T-helper 1 cell (primary cell): ENCODE results near the gene ATP23.

Experiments used
- DNase-seq, 5 donors: peaks; one replicate each; pipeline ENCODE4 v3.0.0-alpha.2; 2012 to 2020

The ATP23 gene

DNA sequence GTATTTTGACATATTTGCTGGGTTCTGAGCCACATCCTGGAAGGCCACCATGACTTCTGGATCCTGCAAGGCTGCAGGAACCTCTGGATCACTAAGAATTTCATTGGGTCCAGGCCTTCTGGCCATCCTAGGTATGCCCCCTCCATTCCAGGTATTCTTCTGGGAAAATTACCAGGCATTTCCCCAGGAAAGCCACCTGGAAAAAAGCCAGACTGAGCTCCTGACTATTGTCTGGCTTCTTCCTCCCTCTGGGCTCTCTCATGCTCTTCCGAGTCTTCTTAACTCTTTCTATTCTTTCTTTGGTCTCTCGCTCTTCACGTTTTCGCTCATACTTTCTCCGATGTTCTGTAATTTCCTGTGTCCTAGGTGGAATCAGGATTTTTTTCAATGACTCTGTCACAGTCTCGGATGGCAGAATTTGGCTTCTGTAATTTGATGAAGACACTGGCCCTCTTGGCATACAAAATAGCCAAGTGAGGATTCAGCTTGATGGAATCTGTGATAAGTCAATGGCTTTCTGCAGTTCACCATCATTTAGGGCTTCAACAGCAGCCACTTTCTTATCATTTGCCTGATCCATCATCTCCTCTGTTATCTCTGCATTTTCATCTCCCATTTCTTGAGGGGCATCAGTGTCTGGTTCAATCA lies 42.6 kb downstream of the ATP23 start:
- DNase-seq, result no peak

DNA sequence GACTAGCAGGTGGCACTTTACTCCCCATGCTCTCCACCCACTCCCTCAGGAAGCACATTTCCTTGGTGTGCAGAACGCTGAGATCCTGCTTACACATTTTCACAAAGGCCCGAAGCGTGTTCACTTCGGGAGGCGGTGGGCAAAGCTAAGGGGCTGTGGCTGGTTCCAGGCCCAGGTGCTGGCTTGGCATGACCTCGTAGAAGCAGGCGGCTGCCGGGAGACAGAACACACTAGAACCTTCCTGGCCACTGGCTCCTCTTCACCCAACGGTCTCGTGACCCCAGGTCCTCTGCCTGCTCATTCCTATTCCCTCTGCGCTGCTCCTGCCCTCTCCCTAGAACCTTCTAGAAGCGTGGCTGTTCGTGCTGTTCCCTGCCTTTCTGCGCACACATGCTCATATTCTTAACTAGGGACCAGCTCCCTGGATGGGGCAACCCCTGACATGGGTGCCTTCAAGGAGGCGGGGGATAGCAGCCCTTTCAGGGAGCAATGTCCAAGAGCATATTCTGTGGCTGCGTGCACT lies 43.3 kb downstream of the ATP23 start:
- no peak for DNase-seq

GRCh38 chr12:57985685-57986084 lies 44.3 kb downstream of the ATP23 start:
- DNase-seq, result no peak

GRCh38 chr12:57989838-57990237 lies 48.5 kb downstream of the ATP23 start:
- no peak for DNase-seq

DNA sequence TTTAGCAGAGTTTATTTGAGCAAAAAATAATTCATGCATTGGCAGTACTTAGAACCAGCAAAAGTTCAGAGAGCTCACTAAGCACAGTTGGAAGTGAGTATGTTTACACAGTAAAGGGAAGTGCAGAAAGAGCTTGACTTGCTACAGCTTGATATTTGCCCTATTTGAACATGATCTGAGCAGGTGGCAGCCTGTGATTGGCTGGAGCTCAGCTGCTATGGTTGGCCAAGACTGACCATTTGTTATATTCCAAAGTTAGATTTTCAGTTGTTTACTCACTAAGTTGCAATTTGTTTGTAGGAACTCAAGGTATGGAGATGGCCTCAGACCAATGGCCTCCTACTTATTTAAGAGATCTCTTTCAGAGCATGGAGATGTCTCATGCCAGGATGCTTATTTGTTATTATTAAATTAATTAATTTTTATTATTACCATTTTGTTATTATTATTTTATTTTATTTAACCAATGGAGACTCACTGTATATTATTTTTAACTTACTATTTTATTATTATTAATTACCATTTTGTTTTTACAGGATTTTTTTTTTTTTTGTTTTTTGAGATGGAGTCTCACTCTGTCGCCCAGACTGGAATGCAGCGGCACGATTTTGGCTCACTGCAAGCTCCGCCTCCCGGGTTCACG lies 49.0 kb downstream of the ATP23 start:
- no peak for DNase-seq

DNA sequence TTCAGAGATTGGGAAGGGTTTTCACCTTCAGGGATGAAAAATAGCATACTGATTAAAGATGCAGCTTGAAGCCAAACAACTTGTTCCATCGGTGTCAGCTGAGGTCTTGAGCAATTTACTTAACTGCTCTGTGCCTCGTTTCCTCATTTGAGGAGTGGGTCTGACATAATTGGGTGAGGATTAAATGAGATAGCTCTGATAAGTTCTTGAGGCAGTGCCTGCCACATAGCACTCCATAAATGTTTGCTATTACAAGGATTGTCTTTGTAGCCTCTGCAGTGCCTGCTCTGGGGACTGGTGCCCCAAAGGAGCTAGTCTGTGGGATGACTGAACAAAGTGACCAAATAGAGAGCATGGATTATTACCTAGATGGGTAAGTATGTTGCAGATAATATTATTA lies 50.6 kb downstream of the ATP23 start:
- no peak for DNase-seq

- DNase-seq, result no peak
These were observed 51.7 kb downstream of the ATP23 start for GRCh38 chr12:57993030-57993429.

DNA sequence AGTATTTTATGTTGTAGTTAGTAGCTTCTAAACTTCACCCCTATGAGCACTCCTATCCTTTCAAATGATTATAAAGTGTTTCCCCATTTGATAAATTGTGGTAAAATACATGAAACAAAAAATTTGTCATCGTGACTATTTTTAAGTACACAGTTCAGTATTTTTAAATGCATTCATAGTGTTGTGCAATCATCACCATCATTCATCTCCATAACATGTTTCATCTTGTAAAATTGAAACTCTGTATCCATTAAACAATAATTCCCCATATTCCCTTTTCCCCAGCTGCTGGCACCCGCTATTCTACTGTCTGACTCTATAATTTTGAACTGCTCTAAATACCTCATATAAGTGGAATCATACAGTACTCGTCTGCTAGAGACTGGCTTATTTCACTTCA lies 52.5 kb downstream of the ATP23 start:
- no peak for DNase-seq

DNA sequence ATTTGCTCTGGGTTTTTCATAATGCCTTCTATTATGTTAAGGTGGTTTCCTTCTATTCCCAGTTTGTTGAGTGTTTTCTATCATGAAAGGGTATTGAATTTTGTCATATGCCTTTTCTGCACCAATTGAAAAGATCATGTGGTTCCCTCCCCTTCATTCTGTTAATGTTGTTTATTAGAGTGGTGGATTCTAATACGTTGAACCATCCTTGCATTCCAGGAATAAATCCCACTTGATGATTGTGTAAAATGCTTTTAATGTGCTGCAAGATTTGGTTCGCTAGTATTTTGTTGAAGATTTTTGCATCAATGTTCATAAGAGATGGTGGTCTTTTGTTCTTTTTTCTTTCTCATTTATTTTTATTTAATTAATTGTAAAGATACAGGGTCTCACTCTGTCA lies 55.2 kb downstream of the ATP23 start:
- DNase-seq, result no peak

- DNase-seq, result no peak
These were observed 56.9 kb downstream of the ATP23 start for GRCh38 chr12:57998251-57998650.

GRCh38 chr12:58000499-58000898 lies 59.1 kb downstream of the ATP23 start:
- DNase-seq, result no peak

GRCh38 chr12:58007875-58008274 lies 66.5 kb downstream of the ATP23 start:
- no peak for DNase-seq

DNA sequence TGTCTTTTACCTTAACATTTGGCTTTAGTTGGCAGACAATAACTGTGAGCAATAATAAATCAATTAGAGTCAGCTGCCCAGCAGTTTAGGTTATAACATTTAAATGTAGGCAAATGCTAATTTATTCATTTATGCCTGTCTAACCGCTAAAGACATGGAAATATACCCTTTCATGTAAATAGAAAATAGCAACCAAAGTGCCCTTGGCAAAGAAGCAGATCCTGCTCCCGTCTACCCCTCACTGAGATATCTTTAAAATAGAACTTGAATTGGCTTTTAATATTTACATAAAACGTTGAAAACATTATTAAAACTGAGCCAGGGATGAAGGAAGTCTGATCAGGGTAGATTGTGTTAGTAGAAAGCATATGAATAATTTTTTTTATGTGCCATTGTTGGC lies 67.3 kb downstream of the ATP23 start:
- no peak for DNase-seq
